Mesenteric fat pad (tissue), 1 donor: ENCODE data around the gene ZNF546. TPM values are rescaled to one million over a fixed set of nuclear protein-coding genes. Genes with fewer than 3 reads are reported as not detected.

Experiments
- DNase-seq: peaks from one replicate; pipeline ENCODE4 v3.0.0-alpha.2; 2020; ENCODE audit warnings: low spot score
- total RNA-seq: library from RNA; stranded (reverse); fragmentation: NEBNext Ultra II Directional; extraction: Animal tissue kit (Norgen Biotek cat#: 25700); gene quantifications from one replicate; pipeline ENCODE4 v1.2.1, GENCODE V29; 2021
- donor health status: DM: yes; HTN: yes; CAD: no.

ZNF546 gene
- total RNA-seq, 1 donor from 2014 or later, result 3.9 TPM

GRCh38 chr19:40054632-40055031, 57.8 kb downstream of the ZNF546 start:
- DNase-seq, result no peak

DNA sequence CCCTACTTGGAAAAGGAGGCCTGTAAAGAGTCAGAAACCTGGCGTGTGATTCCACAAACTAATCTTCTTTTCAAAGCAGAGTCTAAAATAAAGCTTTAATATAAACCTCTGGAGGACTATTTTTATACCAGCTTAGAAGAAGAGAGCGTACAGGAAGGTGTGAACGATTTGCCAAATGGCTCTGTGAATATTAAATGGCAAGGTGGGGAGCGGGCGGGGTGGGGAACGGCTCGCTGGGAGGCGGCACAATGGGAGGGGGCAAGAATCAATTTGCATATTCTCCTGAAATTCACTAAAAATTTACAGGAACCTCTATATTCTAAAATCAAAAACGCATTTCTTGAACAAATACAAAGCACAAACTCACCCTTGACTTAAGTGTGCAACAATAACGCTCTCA, 58.2 kb downstream of the ZNF546 start:
- no peak for DNase-seq

DNA sequence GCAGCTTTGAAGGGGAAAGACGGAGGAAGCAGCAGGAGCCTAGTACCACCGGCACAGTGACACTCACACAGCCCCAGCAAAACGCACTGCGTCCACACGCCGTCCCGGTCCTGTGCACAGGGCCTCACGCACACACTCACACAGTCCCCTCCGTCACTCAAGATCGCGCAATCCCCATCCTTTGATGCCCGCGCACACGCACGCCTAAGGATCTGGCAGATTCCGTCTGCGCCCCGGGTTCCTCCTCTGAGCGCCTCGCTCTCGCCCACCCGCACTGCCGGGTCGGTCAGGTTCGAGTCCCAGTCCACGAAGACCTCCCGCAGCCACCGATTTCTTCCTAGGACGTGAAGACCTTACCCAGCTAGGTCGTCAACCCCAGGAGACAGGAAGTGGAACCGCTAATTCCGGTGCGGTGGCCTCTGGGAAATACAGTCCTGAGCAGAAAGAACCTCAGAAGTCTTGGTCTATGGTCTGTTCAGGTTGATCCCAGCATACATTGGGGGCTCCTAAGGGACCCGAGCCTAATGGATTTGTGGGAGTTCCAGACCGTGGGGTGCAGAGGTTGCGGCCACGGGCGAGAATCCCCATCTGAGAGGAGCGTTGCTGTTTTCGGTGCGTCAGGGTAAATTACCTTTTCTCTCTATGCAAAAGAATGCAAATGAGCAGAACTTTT, 59.1 kb downstream of the ZNF546 start, which contains the start of gene ZNF780B:
TSS of gene ZNF780B (minus strand) at position 400 of the 673 bp plus-strand sequence. CDS start 5,899 bp downstream, outside the sequence.
- DNase-seq, result no peak

GRCh38 chr19:40056505-40056904, 59.6 kb downstream of the ZNF546 start:
- DNase-seq, result no peak

- no peak for DNase-seq
Observed at GRCh38 chr19:40057166-40057565, 60.3 kb downstream of the ZNF546 start.

- DNase-seq, result no peak
Observed at GRCh38 chr19:40059624-40060023, 62.8 kb downstream of the ZNF546 start.

GRCh38 chr19:40070058-40070457, 73.2 kb downstream of the ZNF546 start:
- DNase-seq, result no peak

Other genes starting within 250 kb of the ZNF546 start
- not detected for gene LEUTX, start 218.2 kb upstream of the ZNF546 start, total RNA-seq
- gene DYRK1B, start 162.9 kb upstream of the ZNF546 start, total RNA-seq, result 8.8 TPM
- 121 TPM for gene FBL, start 150.7 kb upstream of the ZNF546 start, total RNA-seq
- 108 TPM for gene FCGBP, start 62.4 kb upstream of the ZNF546 start, total RNA-seq
- gene PSMC4, start 25.9 kb upstream of the ZNF546 start, total RNA-seq, result 85.5 TPM
- gene ZNF780B, start 59.2 kb downstream of the ZNF546 start, total RNA-seq, result 11.4 TPM
- 12.7 TPM for gene ZNF780A, start 93.9 kb downstream of the ZNF546 start, total RNA-seq
- 18.0 TPM for gene MAP3K10, start 194.4 kb downstream of the ZNF546 start, total RNA-seq
- gene TTC9B, start 221.3 kb downstream of the ZNF546 start, total RNA-seq, result not detected
- gene CCNP, start 229.6 kb downstream of the ZNF546 start, total RNA-seq, result 0.39 TPM